Aorta (tissue), 5 donors: Measurements from ENCODE around the gene SEPTIN5. TPM values are rescaled to one million over a fixed set of nuclear protein-coding genes. Genes with fewer than 3 reads are reported as not detected.
"Not testable (repeated sequence)": the region's sequence is repeated elsewhere in the genome, so short reads cannot be mapped to it uniquely, and the experiment has no call there.

Experiments used
- ATAC-seq: fragments of 200-7000 bp; cut with Tn5 transposase; one replicate; pipeline ENCODE4 v1.9.1; 2022; ENCODE audit warnings: moderate library complexity; ENCODE audit not compliant: low FRiP score
- DNase-seq, 2 donors: peaks; one replicate each; pipeline ENCODE4 v3.0.0-alpha.2; 2020
- H3K27ac ChIP-seq, 2 donors: one replicate each; pipeline ENCODE4 v1.5.1; 2013; ENCODE audit warnings: low read length in 2 of 2, mild to moderate bottlenecking in 2 of 2, moderate library complexity in 2 of 2, control low read depth in 1 of 2, inconsistent platforms in 1 of 2, low read depth in 1 of 2
- H3K27me3 ChIP-seq, 2 donors: one replicate each; pipeline ENCODE4 v1.6.1; 2013; ENCODE audit warnings: control low read depth in 1 of 2, low read length in 1 of 2, mild to moderate bottlenecking in 1 of 2, moderate library complexity in 1 of 2; ENCODE audit not compliant: insufficient read depth in 2 of 2, control insufficient read depth in 1 of 2
- H3K36me3 ChIP-seq, 2 donors: one replicate each; pipeline ENCODE4 v1.6.1; 2013; ENCODE audit warnings: control low read depth in 1 of 2, low read length in 1 of 2, mild to moderate bottlenecking in 1 of 2; ENCODE audit not compliant: insufficient read depth in 2 of 2, control insufficient read depth in 1 of 2
- H3K4me1 ChIP-seq, 2 donors: one replicate each; pipeline ENCODE4 v1.6.1; 2013; ENCODE audit warnings: low read length in 2 of 2, control low read depth in 1 of 2, mild to moderate bottlenecking in 1 of 2, moderate library complexity in 1 of 2; ENCODE audit not compliant: insufficient read depth in 2 of 2, control insufficient read depth in 1 of 2
- H3K4me3 ChIP-seq, 2 donors: one replicate each; pipeline ENCODE4 v1.5.1; 2013; ENCODE audit warnings: low read length in 2 of 2, control low read depth in 1 of 2, mild to moderate bottlenecking in 1 of 2
- H3K9me3 ChIP-seq: one replicate; pipeline ENCODE4 v1.6.1; 2013; ENCODE audit warnings: mild to moderate bottlenecking, low read length; ENCODE audit not compliant: control insufficient read depth
- WGBS, 2 donors: extraction: QIAGEN DNeasy Blood & Tissue Kit; methylation state at CpG; one replicate each; pipeline ENCODE4 v1.1.7; 2013; 5-methylcytosine and 5-hydroxymethylcytosine counted together
- intact Hi-C, 2 donors: fragments of 100-400 bp; cut with DNase I; formaldehyde crosslinking; loops; one replicate each; pipeline versions ENCODE4 v1.14.2 to v1.15.0; 2022
- polyA plus RNA-seq, 2 donors: library from polyadenylated mRNA; stranded (reverse); fragments of 200-250 nt; gene quantifications; one replicate each; pipeline ENCODE4 v1.2.3, GENCODE V29; 2013
- total RNA-seq, 2 donors: library from RNA; stranded (reverse); fragmentation: NEBNext Ultra II Directional; extraction: Animal tissue kit (Norgen Biotek cat#: 25700); gene quantifications; one replicate each; pipeline ENCODE4 v1.2.1, GENCODE V29; 2021
- donor health status: healthy with polysubstance abuse.
- donor health status: Bipolar disorder and iron deficiency.
- donor health status: DM: no; HTN: no; CAD: no.
- donor health status: DM: no; HTN: no; CAD: no.
- donor health status: DM: yes; HTN: yes; CAD: no.

The SEPTIN5 gene
- total and polyA plus RNA-seq, 4 donors: 26.9 to 63.3 (median 37.0) TPM

DNA sequence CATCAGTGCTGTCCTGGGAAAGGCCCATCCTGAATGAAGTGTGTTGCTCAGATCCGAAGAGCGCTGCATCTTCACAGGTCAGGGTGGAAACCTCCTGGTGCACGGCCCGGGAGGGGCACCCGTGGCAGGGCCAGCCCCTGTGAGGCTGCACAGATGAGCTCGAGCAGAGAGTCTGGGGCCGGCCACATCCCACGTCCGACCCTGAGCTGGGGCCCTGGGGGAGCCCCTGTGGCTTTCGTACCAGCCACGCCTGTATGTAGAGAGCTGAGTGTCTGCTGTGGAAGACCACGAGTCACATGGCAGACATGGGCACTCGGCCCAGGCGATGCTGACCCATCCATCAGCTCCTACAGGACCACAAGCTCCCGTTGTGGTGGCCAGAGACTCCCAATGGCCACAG is 24.9 kb upstream of the SEPTIN5 start:
- Histone ChIP-seq H3K9me3 (no peaks in the 10 kb centered on the region), H3K4me3 (no peak overlapping the region), H3K27ac (no peak overlapping the region), H3K27me3 (no peaks in the 10 kb centered on the region), H3K36me3 (no peaks in the 10 kb centered on the region), H3K4me1 (no peaks in the 10 kb centered on the region)
- ATAC-seq (peak; percentile 14), DNase-seq (no peak)
- WGBS, 2 donors: 91 to 92% methylated on average over 15 of the region's 15 CpGs
- intact Hi-C loops: no loop called here

DNA sequence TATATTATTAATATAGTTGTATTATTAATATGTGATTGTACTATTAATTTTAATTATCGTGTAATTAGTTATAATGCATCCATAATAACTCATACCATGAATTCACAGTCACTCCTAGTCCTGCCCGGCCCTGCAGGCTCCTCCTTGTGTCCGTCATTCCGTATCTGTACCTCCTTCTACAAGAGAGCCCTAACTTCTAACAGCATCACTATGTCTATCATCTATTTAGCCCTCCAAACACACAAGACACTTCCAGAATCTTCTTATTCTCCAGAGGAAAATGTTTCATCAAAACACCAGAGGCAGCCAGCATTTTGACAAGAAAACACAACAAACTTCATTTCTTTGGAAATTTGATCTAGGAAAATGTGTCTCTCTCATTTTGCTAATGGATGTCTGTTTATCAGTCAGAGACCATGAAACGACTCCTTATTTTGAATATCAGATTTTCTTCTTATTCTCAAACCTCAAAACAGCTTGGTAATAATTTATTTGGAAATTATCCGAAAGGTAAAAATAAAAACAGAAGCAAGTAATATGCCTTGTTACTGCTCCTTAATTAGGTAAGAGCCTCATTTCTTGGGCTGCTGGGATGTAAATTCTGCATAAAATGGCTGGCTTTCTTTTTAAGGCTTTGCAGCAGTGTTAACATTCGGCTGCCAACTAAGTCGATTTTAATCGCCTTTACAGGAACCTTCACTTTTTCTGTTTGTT is 23.1 kb upstream of the SEPTIN5 start:
- Histone ChIP-seq H3K9me3 (no peaks in the 10 kb centered on the region), H3K27me3 (no peaks in the 10 kb centered on the region), H3K36me3 (no peaks in the 10 kb centered on the region), H3K27ac (no peak overlapping the region), H3K4me1 (no peaks in the 10 kb centered on the region), H3K4me3 (no peak overlapping the region)
- ATAC-seq: no peak
- no peak for DNase-seq
- 48 to 49% methylated on average over 9 of the region's 9 CpGs for WGBS, 2 donors
- intact Hi-C loops: no loop called here

DNA sequence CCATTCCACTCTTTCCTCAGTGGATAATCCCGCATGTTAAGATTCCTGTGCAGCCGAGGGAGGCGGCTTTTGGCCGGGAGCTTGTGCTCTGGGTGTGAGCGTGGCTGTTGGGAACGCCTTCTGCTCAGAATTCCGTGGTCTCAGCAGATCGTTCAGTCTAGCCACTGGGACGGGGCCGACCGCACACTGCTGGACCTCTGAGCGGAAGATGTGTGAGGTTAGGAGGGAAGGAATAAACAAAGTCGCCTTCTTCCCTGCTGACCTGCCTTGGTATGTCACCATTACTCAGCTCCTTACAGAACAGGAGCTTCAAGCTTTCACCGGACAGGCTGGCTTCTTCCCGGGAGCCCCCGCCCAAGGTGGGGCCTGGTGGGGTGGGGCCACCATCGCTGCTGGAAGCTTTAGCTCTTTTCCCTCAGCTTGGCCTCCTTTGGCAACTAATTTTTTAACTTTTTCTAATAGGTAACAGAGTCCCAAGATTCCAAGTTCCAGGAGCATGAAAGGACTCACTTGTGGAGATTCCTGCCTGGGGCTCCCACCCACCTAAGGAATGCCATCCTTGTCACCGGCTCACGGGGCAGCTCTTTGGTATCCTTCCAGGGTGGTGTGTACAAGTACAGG is 22.5 kb upstream of the SEPTIN5 start:
- no peak overlapping the region for H3K27ac ChIP-seq
- no peaks in the 10 kb centered on the region for H3K36me3 ChIP-seq
- H3K4me1 ChIP-seq: no peaks in the 10 kb centered on the region
- 9 to 12% methylated on average over 19 of the region's 19 CpGs for WGBS, 2 donors
- H3K27me3 ChIP-seq: no peaks in the 10 kb centered on the region
- H3K9me3 ChIP-seq: no peaks in the 10 kb centered on the region
- DNase-seq: peak in 1 of 2 donors; percentile 80
- peak; percentile 60 for ATAC-seq
- intact Hi-C loops: no loop called here
- no peak overlapping the region for H3K4me3 ChIP-seq

DNA sequence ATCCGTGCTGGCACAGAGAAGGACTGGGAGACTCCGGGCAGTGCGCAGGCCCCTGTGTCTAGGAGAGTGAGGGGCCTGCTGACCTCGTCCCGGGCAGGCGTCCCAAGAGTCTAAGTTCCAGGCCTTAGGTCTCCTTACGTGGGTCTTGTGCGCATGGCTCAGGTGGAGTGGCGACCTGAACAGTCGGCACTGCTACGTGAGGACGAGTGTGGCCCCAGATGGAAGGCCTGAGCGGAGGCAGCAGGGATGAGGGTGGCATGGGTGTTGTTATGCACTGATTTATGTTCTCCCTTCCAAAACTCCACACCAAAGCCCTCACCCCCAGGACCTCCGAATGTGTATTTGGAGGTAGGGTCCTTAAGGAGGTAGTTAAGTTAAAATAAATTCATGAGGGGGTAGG is 20.7 kb upstream of the SEPTIN5 start:
- no peak for DNase-seq
- H3K27ac ChIP-seq: no peak overlapping the region
- H3K36me3 ChIP-seq: no peaks in the 10 kb centered on the region
- H3K4me3 ChIP-seq: no peak overlapping the region
- H3K27me3 ChIP-seq: no peaks in the 10 kb centered on the region
- no peak for ATAC-seq
- intact Hi-C loops: no loop called here
- H3K4me1 ChIP-seq: no peaks in the 10 kb centered on the region
- 95 to 98% methylated on average over 14 of the region's 14 CpGs for WGBS, 2 donors
- no peaks in the 10 kb centered on the region for H3K9me3 ChIP-seq

DNA sequence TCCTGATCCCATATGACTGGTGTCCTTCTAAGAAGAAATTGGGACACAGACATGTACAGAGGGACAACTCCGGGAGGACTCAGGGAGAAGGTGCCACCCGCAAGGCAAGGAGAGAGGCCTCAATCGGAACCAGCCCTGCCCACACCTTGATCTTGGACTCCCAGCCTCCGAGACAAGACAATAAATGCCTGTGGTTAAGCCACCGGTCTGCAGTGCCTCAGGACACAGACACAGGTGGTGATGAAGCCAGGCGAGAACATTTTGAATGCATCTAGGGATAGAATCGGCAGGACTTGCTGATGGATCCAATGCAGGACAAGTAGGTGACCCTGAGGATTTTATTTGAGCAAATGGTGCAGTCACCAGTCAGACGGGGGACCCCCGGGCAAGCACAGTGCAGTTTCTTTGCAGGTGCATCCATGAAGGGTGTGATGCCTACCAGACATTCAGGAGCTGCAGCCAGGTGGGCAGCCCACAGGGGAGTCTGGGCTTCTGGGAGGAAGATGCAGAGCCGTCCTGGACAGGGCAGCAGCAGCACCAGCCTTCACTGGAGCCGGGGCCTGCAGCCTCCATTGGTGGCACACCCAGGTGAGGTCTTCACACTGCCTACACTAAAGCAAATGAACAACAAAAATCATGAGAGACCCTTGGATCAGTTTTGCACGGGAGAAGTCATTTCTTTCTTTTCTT is 20.2 kb upstream of the SEPTIN5 start:
- intact Hi-C loops: no loop called here
- Histone ChIP-seq H3K36me3 (no peaks in the 10 kb centered on the region), H3K4me3 (no peak overlapping the region), H3K27ac (no peak overlapping the region), H3K9me3 (no peaks in the 10 kb centered on the region), H3K4me1 (no peaks in the 10 kb centered on the region), H3K27me3 (no peaks in the 10 kb centered on the region)
- WGBS, 2 donors: 91 to 94% methylated on average over 12 of the region's 12 CpGs
- ATAC-seq (no peak), DNase-seq (no peak)

DNA sequence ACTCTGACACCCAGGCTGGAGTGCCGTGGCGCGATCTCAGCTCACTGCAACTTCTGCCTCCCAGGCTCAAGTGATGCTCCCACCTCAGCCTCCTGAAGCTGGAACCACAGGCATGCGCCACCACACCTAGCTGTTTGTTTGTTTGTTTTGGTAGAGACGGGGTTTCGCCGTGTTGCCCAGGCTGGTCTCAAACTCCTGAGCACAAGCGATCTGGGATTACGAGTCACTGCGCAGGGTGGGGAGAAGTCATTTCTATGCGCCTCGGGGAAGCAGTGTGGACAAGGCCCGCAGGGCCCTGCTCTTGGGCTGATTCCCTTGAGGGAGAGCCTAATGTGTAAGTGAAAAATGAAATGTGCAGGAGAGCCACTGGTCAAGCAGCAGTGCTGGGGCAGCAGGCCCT is 19.6 kb upstream of the SEPTIN5 start:
- H3K4me3 ChIP-seq: no peak overlapping the region

DNA sequence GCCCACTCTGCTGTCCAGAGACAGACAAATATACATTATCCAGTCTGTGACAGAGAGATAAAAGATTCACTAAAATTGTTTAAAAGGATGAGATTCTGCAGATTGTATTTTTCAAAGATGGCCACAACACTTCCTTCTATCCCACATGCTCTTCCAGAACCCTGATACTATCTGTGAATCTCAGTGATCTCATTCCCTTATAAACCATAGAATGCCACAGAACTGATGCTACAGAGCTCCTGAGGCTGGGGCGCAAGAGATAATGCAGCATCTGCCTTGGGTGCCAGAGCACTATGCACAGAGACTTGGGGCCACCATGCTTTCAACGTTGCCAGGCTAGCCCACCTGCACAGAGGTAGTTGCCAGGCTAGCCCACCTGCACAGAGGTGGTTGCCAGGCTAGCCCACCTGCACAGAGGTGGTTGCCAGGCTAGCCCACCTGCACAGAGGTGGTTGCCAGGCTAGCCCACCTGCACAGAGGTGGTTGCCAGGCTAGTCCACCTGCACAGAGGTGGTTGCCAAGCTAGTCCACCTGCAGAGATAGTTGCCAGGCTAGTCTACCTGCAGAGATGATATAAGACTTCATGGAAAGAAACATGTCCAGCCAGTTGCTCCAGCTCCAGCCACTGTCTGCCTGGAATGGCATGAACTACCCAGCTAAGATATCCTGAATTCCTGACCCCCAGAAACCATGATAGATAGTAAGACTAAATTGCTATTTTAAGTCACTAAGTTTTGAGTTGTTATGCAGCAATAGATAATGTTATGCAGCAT is 17.6 kb upstream of the SEPTIN5 start:
- no peak for DNase-seq
- Histone ChIP-seq H3K27me3 (no peaks in the 10 kb centered on the region), H3K36me3 (no peaks in the 10 kb centered on the region), H3K9me3 (no peaks in the 10 kb centered on the region), H3K4me1 (no peaks in the 10 kb centered on the region), H3K4me3 (no peak overlapping the region), H3K27ac (no peak overlapping the region)
- intact Hi-C loops: no loop called here
- WGBS, 2 donors: 93 to 95% methylated on average over 2 of the region's 2 CpGs
- ATAC-seq: no peak

More for the DNA sequence above, 19.6 kb upstream of the SEPTIN5 start:
- H3K27ac ChIP-seq: no peak overlapping the region
- no peak for ATAC-seq
- intact Hi-C loops: no loop called here
- no peaks in the 10 kb centered on the region for H3K36me3 ChIP-seq
- DNase-seq: no peak
- no peaks in the 10 kb centered on the region for H3K27me3 ChIP-seq
- no peaks in the 10 kb centered on the region for H3K9me3 ChIP-seq
- WGBS, 2 donors: 92 to 93% methylated on average over 13 of the region's 13 CpGs
- H3K4me1 ChIP-seq: no peaks in the 10 kb centered on the region

DNA sequence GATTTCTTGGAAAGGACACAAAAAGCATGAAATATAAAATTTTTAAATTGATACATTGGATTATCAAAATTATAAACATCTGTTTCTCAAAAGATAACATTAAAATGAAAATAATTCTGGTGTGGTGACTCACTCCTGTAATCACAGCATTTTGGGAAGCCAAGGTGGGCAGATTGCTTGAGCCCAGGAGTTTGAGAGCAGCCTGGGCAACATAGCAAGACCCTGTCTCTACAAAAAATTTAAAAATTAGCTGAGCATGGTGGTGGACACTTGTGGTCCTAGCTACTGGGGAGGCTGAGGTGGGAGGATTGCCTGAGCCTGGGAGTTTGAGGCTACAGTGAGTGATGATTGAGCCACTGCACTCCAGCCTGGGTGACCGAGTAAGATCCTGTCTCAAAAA is 16.4 kb upstream of the SEPTIN5 start:
- intact Hi-C loops, DNase-seq, H3K9me3 ChIP-seq, H3K4me3 ChIP-seq, ATAC-seq, H3K36me3 ChIP-seq, H3K4me1 ChIP-seq, H3K27me3 ChIP-seq, H3K27ac ChIP-seq: not testable (repeated sequence)
- WGBS, 2 donors: 90 to 94% methylated on average over 1 of the region's 1 CpG
